ENCODE results near the gene NOP10. TPM values are rescaled to one million over a fixed set of nuclear protein-coding genes. Genes with fewer than 3 reads are reported as not detected.

Gene NOP10
- polyA plus RNA-seq, 2 of the 4 experiments (the other 2 are of a cell fraction), result 451 to 502 TPM

GRCh38 chr15:34366271-34367065 is 23.5 kb upstream of the NOP10 start:
- DNase-seq (ENCODE audit: low read depth in 1 of 2, low spot score in 1 of 2), result peak; percentile 66 to 85
- 1% methylated on average over 34 of the region's 37 CpGs for WGBS (ENCODE audit: missing lambda C conversion rate)
- ATAC-seq, result peak; percentile 60 to 72
- no peak for FAIRE-seq
- POLR2A ChIA-PET, result interaction anchor here (0.6 to 3.0 kb wide), 12 partner anchors 8 to 265 kb away, joined by 3 to 20 read pairs (median 4); partner anchors contain the start of genes EMC4, EMC7, KATNBL1 and NOP10
- no peaks in the 10 kb centered on the region for H3K9me3 ChIP-seq
- peaks cover 22% of the 10 kb centered on the region for H3K4me1 ChIP-seq
- peak overlapping the region; percentile 89 to 97 for H3K27ac ChIP-seq
- H3K4me2 ChIP-seq, result peak overlapping the region; percentile 87
- H3K4me3 ChIP-seq, result peak overlapping the region; percentile 97
- no peak for TF ChIP-seq HOXB5 (CRISPR knock-in tag; IDR thresholded peaks at IDR 0.05)
- TF ChIP-seq TFCP2L1 (CRISPR knock-in tag; IDR thresholded peaks at IDR 0.05), result no peak
- TF ChIP-seq, protein P1, sequence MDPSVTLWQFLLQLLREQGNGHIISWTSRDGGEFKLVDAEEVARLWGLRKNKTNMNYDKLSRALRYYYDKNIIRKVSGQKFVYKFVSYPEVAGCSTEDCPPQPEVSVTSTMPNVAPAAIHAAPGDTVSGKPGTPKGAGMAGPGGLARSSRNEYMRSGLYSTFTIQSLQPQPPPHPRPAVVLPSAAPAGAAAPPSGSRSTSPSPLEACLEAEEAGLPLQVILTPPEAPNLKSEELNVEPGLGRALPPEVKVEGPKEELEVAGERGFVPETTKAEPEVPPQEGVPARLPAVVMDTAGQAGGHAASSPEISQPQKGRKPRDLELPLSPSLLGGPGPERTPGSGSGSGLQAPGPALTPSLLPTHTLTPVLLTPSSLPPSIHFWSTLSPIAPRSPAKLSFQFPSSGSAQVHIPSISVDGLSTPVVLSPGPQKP (IDR thresholded peaks at IDR 0.05; ENCODE audit: low read depth, low read length), result no peak
- TF ChIP-seq MAX (IDR thresholded peaks at IDR 0.05), result peak; percentile 35; the same call in 1 of the 2 replicates
- TF ChIP-seq SMC3 (IDR thresholded peaks at IDR 0.05), result no peak
- TF ChIP-seq MYC (IDR thresholded peaks at IDR 0.05; ENCODE audit: borderline replicate concordance, low read length), result 0 out of 2 replicates have a peak, but pooled peaks have one; percentile 24
- no peak for TF ChIP-seq NR3C1 (IDR thresholded peaks at IDR 0.05)
- TF ChIP-seq, protein P2, sequence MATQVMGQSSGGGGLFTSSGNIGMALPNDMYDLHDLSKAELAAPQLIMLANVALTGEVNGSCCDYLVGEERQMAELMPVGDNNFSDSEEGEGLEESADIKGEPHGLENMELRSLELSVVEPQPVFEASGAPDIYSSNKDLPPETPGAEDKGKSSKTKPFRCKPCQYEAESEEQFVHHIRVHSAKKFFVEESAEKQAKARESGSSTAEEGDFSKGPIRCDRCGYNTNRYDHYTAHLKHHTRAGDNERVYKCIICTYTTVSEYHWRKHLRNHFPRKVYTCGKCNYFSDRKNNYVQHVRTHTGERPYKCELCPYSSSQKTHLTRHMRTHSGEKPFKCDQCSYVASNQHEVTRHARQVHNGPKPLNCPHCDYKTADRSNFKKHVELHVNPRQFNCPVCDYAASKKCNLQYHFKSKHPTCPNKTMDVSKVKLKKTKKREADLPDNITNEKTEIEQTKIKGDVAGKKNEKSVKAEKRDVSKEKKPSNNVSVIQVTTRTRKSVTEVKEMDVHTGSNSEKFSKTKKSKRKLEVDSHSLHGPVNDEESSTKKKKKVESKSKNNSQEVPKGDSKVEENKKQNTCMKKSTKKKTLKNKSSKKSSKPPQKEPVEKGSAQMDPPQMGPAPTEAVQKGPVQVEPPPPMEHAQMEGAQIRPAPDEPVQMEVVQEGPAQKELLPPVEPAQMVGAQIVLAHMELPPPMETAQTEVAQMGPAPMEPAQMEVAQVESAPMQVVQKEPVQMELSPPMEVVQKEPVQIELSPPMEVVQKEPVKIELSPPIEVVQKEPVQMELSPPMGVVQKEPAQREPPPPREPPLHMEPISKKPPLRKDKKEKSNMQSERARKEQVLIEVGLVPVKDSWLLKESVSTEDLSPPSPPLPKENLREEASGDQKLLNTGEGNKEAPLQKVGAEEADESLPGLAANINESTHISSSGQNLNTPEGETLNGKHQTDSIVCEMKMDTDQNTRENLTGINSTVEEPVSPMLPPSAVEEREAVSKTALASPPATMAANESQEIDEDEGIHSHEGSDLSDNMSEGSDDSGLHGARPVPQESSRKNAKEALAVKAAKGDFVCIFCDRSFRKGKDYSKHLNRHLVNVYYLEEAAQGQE (IDR thresholded peaks at IDR 0.05), result no peak
- TF ChIP-seq CHD4 (IDR thresholded peaks at IDR 0.05; ENCODE audit: borderline replicate concordance), result no peak
- TF ChIP-seq, protein P3, sequence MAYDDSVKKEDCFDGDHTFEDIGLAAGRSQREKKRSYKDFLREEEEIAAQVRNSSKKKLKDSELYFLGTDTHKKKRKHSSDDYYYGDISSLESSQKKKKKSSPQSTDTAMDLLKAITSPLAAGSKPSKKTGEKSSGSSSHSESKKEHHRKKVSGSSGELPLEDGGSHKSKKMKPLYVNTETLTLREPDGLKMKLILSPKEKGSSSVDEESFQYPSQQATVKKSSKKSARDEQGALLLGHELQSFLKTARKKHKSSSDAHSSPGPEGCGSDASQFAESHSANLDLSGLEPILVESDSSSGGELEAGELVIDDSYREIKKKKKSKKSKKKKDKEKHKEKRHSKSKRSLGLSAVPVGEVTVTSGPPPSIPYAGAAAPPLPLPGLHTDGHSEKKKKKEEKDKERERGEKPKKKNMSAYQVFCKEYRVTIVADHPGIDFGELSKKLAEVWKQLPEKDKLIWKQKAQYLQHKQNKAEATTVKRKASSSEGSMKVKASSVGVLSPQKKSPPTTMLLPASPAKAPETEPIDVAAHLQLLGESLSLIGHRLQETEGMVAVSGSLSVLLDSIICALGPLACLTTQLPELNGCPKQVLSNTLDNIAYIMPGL (CRISPR knock-in tag; IDR thresholded peaks at IDR 0.05; ENCODE audit: borderline replicate concordance), result no peak
- CTCF ChIA-PET, result interaction anchor here (0.7 to 4.3 kb wide), 41 partner anchors 8 to 351 kb away, joined by 3 to 80 read pairs (median 5); partner anchors contain the start of genes EMC4, KATNBL1, NOP10 and NUTM1

- ATAC-seq, result no peak
- DNase-seq (ENCODE audit: low read depth in 1 of 2, low spot score in 1 of 2), result no peak
- Histone ChIP-seq H3K4me2 (peak overlapping the region; percentile 87), H3K27ac (peak overlapping the region; percentile 89 to 97), H3K9me3 (no peaks in the 10 kb centered on the region), H3K4me3 (peak overlapping the region; percentile 97), H3K4me1 (peaks cover 22% of the 10 kb centered on the region)
- 62% methylated on average over 5 of the region's 5 CpGs for WGBS (ENCODE audit: missing lambda C conversion rate)
- ChIA-PET POLR2A (interaction anchor here (0.7 to 3.0 kb wide), 5 partner anchors 11 to 222 kb away, joined by 3 to 20 read pairs (median 5); partner anchors contain the start of genes KATNBL1, NOP10, NUTM1 and SLC12A6), CTCF (interaction anchor here (0.9 to 4.3 kb wide), 7 partner anchors 11 to 257 kb away, joined by 3 to 80 read pairs (median 28); partner anchors contain the start of genes NOP10 and NUTM1)
- FAIRE-seq, result peak; percentile 39
- TF ChIP-seq, protein P3 (CRISPR knock-in tag; IDR thresholded peaks at IDR 0.05; ENCODE audit: borderline replicate concordance), result no peak
- TF ChIP-seq, protein P4, sequence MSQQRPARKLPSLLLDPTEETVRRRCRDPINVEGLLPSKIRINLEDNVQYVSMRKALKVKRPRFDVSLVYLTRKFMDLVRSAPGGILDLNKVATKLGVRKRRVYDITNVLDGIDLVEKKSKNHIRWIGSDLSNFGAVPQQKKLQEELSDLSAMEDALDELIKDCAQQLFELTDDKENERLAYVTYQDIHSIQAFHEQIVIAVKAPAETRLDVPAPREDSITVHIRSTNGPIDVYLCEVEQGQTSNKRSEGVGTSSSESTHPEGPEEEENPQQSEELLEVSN (IDR thresholded peaks at IDR 0.05; ENCODE audit: borderline replicate concordance, low read depth), result no peak
- TF ChIP-seq JUNB (IDR thresholded peaks at IDR 0.05), result no peak
- TF ChIP-seq KDM1A (IDR thresholded peaks at IDR 0.05; ENCODE audit: low read depth), result no peak
- TF ChIP-seq SMC3 (IDR thresholded peaks at IDR 0.05), result no peak
- no peak for TF ChIP-seq NFE2L2 (conservative IDR thresholded peaks at IDR 0.05; ENCODE audit: low read length)
- no peak for TF ChIP-seq ZC3H11A (IDR thresholded peaks at IDR 0.05)
- no peak for TF ChIP-seq HDAC2 (IDR thresholded peaks at IDR 0.05)
- TF ChIP-seq RARB (CRISPR knock-in tag; IDR thresholded peaks at IDR 0.05), result no peak
- TF ChIP-seq, protein P2 (IDR thresholded peaks at IDR 0.05), result no peak
- TF ChIP-seq MAFK (IDR thresholded peaks at IDR 0.05; ENCODE audit: partially characterized antibody), result no peak
- no peak for TF ChIP-seq EP300 (IDR thresholded peaks at IDR 0.05)
- no peak for TF ChIP-seq TP53 (CRISPR knock-in tag; IDR thresholded peaks at IDR 0.05)
- TF ChIP-seq CBX8 (IDR thresholded peaks at IDR 0.05), result no peak
Measured at GRCh38 chr15:34365836-34366235, 22.9 kb upstream of the NOP10 start.

Measured in A549 (cell line).